ELF-1 (cell line): ENCODE measurements around the gene ZBTB37.
"Not testable (repeated sequence)": the region's sequence is repeated elsewhere in the genome, so short reads cannot be mapped to it uniquely, and the experiment has no call there.

Source experiments
- DNase-seq: peaks from one replicate; pipeline ENCODE4 v3.0.0-alpha.2; 2016; ENCODE audit warnings: low read depth, low spot score

The ZBTB37 gene

GRCh38 chr1:173903827-173904531 is 35.8 kb downstream of the ZBTB37 start:
- no peak for DNase-seq

GRCh38 chr1:173913111-173913510 is 44.9 kb downstream of the ZBTB37 start:
- DNase-seq = no peak

GRCh38 chr1:173914366-173914871 is 46.2 kb downstream of the ZBTB37 start:
- peak; percentile 50 for DNase-seq

- DNase-seq = no peak
These were observed 47.4 kb downstream of the ZBTB37 start for GRCh38 chr1:173915596-173915995.

DNA sequence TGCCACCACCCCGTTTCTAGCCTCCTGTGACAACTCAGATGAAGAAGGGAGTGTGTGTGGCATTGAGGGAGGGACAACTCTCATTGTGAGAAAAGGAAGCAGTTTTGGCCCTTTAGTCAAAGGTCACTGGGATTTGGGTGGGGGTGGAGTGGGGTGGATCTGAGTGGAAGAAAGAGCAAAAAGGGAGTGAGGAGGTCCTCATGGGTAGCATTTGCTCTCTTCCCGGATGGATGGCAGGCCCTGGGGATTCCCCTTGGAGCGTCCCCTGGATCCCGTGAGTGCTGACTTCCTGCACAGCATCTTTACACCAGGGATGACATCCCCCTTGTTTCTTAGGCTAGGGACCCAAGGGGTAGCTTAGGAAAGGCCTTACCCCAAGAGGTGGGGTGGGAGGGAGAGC is 48.5 kb downstream of the ZBTB37 start:
- no peak for DNase-seq

GRCh38 chr1:173917149-173917548 is 49.0 kb downstream of the ZBTB37 start, which contains the start of gene SERPINC1:
TSS of gene SERPINC1 (minus strand) at chr1:173917327. CDS start at chr1:173917259, 68 bp downstream.
- DNase-seq = no peak

- DNase-seq = no peak
These were observed 49.7 kb downstream of the ZBTB37 start for GRCh38 chr1:173917635-173918493.

DNA sequence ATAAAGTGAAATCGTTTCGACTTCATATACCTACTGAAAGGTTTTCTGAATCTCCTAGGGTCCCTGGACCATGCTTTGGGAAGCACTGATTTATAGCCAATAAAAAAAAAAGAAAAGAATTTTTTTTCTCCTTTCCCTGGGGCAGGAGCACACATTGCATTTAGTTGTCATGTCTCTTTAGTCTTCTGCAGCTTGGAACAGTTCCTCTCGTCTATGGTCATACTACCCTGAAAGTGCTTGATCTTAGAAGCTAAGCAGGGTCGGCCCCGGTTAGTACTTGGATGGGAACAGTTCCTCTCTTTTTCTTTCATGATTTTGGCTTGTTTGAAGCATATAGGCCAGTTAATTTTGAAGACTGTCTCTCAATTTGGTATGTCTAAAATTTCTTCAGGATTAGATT is 52.7 kb downstream of the ZBTB37 start:
- DNase-seq = no peak

- no peak for DNase-seq
These were observed 57.4 kb downstream of the ZBTB37 start for GRCh38 chr1:173925306-173926242.

- DNase-seq = not testable (repeated sequence)
These were observed 62.4 kb downstream of the ZBTB37 start for GRCh38 chr1:173930541-173930940.

DNA sequence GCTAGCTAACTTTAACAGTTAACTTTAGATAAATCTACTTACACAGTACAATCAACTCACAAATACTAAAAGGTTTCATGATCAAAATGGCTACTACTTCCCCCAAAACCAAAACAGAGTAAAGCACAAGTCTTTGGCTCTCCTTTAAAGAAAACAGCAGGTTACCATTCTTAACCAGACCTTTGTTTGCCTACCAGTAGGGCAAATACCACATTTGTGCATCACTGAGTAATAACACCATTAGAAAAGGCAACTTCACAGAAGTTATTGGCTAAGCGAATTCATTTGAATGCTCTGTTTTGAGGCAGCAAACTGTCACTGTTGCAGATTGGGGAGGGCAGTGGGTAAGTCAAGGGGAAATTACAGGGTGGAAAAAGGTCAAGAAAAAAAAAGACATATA is 66.3 kb downstream of the ZBTB37 start:
- no peak for DNase-seq

GRCh38 chr1:173937062-173937461 is 68.9 kb downstream of the ZBTB37 start:
- DNase-seq = no peak

DNA sequence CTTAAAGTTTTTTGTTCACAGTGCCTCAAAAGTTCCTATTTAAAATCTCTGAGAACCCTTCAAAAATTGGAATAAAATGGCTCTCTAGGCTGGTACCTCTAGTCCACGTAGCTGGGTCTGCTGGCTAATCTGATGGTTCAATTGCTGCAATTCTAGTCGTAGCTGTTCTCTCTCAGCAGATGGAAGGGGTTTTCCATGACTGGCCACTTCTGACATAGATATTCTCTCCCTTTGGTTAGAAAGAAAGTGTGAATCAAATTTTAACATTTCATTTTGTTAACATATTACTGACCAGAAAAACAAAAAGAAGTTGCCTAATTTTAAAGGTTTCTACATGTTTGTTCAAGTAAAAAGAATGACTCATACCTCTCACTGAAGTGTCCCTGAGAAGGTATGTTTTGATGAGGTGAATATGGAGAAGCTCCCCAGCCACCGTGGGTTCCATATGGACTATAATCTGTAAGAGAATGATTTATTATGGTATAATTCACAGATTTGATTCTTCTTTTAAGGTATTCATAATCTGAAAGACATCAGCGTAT is 78.3 kb downstream of the ZBTB37 start:
- DNase-seq = no peak

GRCh38 chr1:173948594-173948993 is 80.4 kb downstream of the ZBTB37 start:
- DNase-seq = no peak
